ENCODE results near the gene TTLL10.
"Not testable (repeated sequence)": the region's sequence is repeated elsewhere in the genome, so short reads cannot be mapped to it uniquely, and the experiment has no call there.

TTLL10 gene

DNA sequence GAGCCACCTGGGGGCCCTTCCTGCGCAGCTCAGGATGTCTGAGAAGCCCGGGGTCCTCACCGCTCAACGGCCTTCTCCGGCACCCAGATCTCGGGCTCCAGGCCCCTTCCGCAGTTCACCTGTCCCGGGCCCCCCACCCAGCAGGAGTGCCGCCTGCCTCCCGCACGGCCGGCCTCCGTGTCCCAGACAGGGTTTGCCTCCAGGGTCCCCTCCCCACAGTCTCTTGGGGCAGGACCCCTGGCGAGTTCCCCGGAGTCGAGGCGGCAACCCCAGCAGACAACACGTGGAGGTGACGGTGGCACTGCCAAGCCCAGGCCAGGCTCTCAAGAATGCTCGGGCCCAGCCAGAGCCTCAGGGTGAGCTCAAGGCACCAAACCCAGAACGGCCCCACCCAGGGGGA, 22.4 kb upstream of the TTLL10 start:
- intact Hi-C loops (cut with DNase I; ENCODE audit: low total_unique reads), result no loop called here
- Histone ChIP-seq H3K27me3 (peaks cover 0 to 10% of the 10 kb centered on the region in 2 donors), H3K36me3 (no peaks in the 10 kb centered on the region), H3K4me1 (no peaks in the 10 kb centered on the region), H3K9me3 (no peaks in the 10 kb centered on the region), H3K27ac (no peak overlapping the region), H3K4me3 (no peak overlapping the region)
- DNase-seq, result no peak
- TF ChIP-seq, protein P1, sequence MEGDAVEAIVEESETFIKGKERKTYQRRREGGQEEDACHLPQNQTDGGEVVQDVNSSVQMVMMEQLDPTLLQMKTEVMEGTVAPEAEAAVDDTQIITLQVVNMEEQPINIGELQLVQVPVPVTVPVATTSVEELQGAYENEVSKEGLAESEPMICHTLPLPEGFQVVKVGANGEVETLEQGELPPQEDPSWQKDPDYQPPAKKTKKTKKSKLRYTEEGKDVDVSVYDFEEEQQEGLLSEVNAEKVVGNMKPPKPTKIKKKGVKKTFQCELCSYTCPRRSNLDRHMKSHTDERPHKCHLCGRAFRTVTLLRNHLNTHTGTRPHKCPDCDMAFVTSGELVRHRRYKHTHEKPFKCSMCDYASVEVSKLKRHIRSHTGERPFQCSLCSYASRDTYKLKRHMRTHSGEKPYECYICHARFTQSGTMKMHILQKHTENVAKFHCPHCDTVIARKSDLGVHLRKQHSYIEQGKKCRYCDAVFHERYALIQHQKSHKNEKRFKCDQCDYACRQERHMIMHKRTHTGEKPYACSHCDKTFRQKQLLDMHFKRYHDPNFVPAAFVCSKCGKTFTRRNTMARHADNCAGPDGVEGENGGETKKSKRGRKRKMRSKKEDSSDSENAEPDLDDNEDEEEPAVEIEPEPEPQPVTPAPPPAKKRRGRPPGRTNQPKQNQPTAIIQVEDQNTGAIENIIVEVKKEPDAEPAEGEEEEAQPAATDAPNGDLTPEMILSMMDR (IDR thresholded peaks at IDR 0.05), result no peak

DNA sequence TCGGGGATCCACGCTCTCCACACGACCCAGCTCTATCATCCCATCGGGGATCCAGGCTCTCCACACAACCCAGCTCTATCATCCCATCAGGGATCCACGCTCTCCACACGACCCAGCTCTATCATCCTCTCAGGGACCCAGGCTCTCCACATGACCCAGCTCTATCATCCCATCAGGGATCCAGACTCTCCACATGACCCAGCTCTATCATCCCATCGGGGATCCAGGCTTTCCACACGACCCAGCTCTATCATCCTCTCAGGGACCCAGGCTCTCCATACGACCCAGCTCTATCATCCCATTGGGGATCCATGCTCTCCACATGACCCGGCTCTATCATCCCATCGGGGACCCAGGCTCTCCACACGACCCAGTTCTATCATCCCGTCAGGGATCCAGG, 21.2 kb upstream of the TTLL10 start:
- H3K27ac ChIP-seq; intact Hi-C loops (cut with DNase I; ENCODE audit: low total_unique reads); H3K4me1 ChIP-seq; H3K36me3 ChIP-seq; H3K4me3 ChIP-seq; H3K27me3 ChIP-seq; DNase-seq; H3K9me3 ChIP-seq: not testable (repeated sequence)

DNA sequence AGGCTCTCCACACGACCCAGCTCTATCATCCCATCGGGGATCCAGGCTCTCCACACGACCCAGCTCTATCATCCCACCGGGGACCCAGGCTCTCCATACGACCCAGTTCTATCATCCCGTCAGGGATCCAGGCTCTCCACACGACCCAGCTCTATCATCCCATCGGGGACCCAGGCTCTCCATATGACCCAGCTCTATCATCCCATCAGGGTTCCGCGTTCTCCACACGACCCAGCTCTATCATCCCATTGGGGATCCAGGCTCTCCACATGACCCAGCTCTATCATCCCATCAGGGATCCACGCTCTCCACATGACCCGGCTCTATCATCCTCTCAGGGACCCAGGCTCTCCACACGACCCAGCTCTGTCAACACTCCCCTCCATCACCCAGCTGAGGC, 20.5 kb upstream of the TTLL10 start:
- DNase-seq; H3K9me3 ChIP-seq; H3K36me3 ChIP-seq; H3K27me3 ChIP-seq; H3K27ac ChIP-seq; intact Hi-C loops (cut with DNase I; ENCODE audit: low total_unique reads); H3K4me3 ChIP-seq; H3K4me1 ChIP-seq: not testable (repeated sequence)

DNA sequence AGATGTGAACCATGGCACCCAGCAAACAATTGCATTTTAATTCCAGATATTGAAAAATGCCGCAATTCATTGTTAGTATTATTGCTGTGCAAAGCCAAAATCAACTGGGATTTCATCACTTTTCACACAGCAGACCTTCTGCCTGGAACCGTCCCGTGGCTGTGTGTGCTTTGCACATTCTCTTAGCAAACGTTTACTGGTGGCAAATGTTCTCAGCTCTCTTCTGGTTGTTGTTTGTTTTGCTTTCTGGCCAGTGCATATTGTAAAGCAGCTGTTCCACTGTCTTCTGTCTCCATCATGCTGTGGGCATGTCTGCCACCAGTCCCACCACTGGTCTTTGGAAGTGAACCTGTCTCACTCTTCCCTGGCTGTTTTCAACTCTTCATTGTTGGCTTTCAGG, 19.8 kb upstream of the TTLL10 start:
- Histone ChIP-seq H3K4me1 (peaks cover 0 to 14% (median 8%) of the 10 kb centered on the region in 4 donors), H3K27ac (no peak overlapping the region), H3K4me3 (no peak overlapping the region), H3K36me3 (no peaks in the 10 kb centered on the region), H3K27me3 (no peaks in the 10 kb centered on the region), H3K9me3 (no peaks in the 10 kb centered on the region)
- TF ChIP-seq, protein P1 (IDR thresholded peaks at IDR 0.05), result no peak
- no peak for DNase-seq
- intact Hi-C loops (cut with DNase I; ENCODE audit: low total_unique reads), result no loop called here

DNA sequence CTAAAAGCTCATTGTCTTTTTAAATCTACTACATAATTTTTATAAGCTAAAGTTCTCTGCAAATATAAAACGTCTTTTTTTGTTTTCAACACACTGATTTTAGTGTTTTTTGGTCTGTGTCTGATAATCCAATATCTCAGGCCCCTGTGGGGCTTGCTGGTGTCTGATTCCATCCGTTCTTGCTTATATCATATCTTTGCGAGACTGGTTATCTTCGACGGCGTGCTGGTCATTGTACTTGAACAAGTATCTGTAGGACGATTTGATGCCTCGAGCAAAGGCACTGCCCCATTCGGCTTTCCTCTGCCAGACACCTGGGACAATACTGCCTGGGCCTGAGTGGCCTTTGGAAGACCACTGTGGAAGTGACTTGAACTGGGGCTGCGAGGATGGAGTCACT, 18.4 kb upstream of the TTLL10 start:
- no peaks in the 10 kb centered on the region for H3K36me3 ChIP-seq
- no peaks in the 10 kb centered on the region for H3K9me3 ChIP-seq
- no peak for DNase-seq
- H3K4me3 ChIP-seq, result no peak overlapping the region
- intact Hi-C loops (cut with DNase I; ENCODE audit: low total_unique reads), result no loop called here
- H3K27me3 ChIP-seq, result no peaks in the 10 kb centered on the region
- TF ChIP-seq, protein P1 (IDR thresholded peaks at IDR 0.05), result no peak
- no peak overlapping the region for H3K27ac ChIP-seq
- peaks cover 0 to 17% (median 8%) of the 10 kb centered on the region in 4 donors for H3K4me1 ChIP-seq

DNA sequence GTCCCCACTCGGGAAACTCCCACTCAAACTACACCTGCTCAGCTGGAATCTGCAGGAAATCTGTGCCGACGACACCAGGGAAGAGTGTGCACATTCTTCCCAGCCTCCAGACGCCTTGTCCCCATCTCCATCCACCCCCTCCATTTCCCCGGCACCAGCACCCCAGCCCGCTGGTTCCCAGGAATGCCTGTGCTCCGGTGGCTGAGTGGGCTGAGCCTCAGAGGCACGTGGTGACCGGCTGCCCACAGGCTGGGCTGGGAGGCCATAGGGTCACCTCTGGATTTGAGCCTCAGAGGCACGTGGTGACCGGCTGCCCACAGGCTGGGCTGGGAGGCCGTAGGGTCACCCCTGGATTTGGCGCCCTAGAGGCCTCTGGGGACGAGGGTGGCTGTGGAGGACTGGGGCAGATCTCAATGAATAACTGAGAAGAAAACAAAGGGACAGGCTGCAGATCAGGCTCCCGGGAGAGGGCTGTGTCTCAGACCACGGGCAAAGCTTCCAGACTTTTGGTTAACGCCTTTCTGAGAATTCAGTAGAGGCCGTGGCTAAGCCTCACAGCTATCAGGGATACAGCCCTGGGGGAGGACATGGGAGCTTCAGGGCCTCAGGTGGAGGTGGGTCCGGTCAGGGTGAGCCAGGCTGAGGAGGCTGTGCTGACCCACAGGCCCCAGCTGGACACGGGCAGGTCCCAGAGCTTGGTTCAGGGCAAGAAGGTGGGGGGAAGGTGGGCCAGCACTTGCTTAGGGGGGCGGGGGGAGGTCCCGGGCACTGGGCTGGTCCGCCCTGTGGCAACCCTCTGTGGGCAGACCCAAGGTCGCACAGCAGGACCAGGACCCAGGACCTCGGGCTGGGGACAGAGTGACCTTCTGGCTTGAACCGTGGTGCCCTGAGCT, 17.3 kb upstream of the TTLL10 start:
- intact Hi-C loops (cut with DNase I; ENCODE audit: low total_unique reads), result no loop called here
- no peak for DNase-seq
- TF ChIP-seq, protein P1 (IDR thresholded peaks at IDR 0.05), result no peak
- no peak overlapping the region for H3K27ac ChIP-seq
- no peaks in the 10 kb centered on the region for H3K9me3 ChIP-seq
- no peaks in the 10 kb centered on the region for H3K36me3 ChIP-seq
- H3K4me1 ChIP-seq, result peaks cover 0 to 17% (median 8%) of the 10 kb centered on the region in 4 donors
- no peak overlapping the region for H3K4me3 ChIP-seq
- peaks cover 0 to 1% of the 10 kb centered on the region in 2 donors for H3K27me3 ChIP-seq

All from tibial artery (tissue), 4 donors.